Upper lobe of left lung (tissue), 4 donors: ENCODE results near the gene PGAM2.

ENCODE experiments used
- CTCF ChIP-seq, 6 experiments: fragments of 450-650 bp in 4 of 6; fragments of 200-600 bp in 2 of 6; sonication (generic) in 2 of 6; IDR thresholded peaks; one replicate each; pipeline ENCODE4 v1.5.1; 2016 to 2019; ENCODE audit warnings: antibody characterized with exemption in 6 of 6
- POLR2A ChIP-seq, 4 donors: fragments of 450-650 bp; IDR thresholded peaks; one replicate each; pipeline ENCODE4 v1.5.1; 2016 to 2017; ENCODE audit warnings: antibody characterized with exemption in 4 of 4, mild to moderate bottlenecking in 2 of 4
- POLR2AphosphoS5 ChIP-seq, 2 donors: sonication (generic); formaldehyde crosslinking; IDR thresholded peaks; one replicate each; pipeline ENCODE4 v1.5.1; 2017; ENCODE audit warnings: antibody characterized with exemption in 2 of 2

- TF ChIP-seq POLR2A (IDR thresholded peaks at IDR 0.05) (no peak), POLR2AphosphoS5 (IDR thresholded peaks at IDR 0.05) (no peak), CTCF (IDR thresholded peaks at IDR 0.05) (no peak)
Measured at GRCh38 chr7:44083796-44084195, 18.4 kb upstream of the PGAM2 start.
